CD4-positive, alpha-beta T cell (primary cell): Measurements from ENCODE around the gene GGNBP2. TPM values are rescaled to one million over a fixed set of nuclear protein-coding genes. Genes with fewer than 3 reads are reported as not detected.
"Not testable (repeated sequence)": the region's sequence is repeated elsewhere in the genome, so short reads cannot be mapped to it uniquely, and the experiment has no call there.

Experiments used
- ATAC-seq: fragments of 200-7000 bp; cut with Tn5 transposase; one replicate; pipeline ENCODE4 v1.10.0; 2022; ENCODE audit warnings: mild to moderate bottlenecking; ENCODE audit not compliant: poor library complexity
- CTCF ChIA-PET: fragments of 350-600 bp; sonication (Branson Sonifier 250); formaldehyde crosslinking; loops from one replicate; lab custom pipeline; 2021; ENCODE audit warnings: antibody characterized with exemption, inconsistent platforms; lab: Charles Lee
- POLR2A ChIA-PET: fragments of 350-600 bp; sonication (Branson Sonifier 250); formaldehyde crosslinking; loops from one replicate; lab custom pipeline; 2021; ENCODE audit warnings: antibody characterized with exemption, inconsistent platforms; lab: Charles Lee
- DNase-seq, 14 experiments: peaks; one replicate each; pipeline ENCODE4 v3.0.0-alpha.2; 2013 to 2020; ENCODE audit warnings: mixed read lengths in 2 of 14
- H3K27ac ChIP-seq, 2 donors: one replicate each; pipeline versions ENCODE4 v1.5.1 to v1.7.0; 2013; ENCODE audit warnings: low read length in 2 of 2, low read depth in 1 of 2, mild to moderate bottlenecking in 1 of 2
- H3K27me3 ChIP-seq, 2 experiments: 1 replicate in 1 of 2; 2 replicates in 1 of 2; pipeline versions ENCODE4 v1.6.1 to v1.7.0; 2013; ENCODE audit warnings: low read length in 2 of 2, control low read depth in 1 of 2, mild to moderate bottlenecking in 1 of 2, moderate library complexity in 1 of 2; ENCODE audit not compliant: insufficient read depth in 2 of 2, control insufficient read depth in 1 of 2
- H3K36me3 ChIP-seq: one replicate; pipeline ENCODE4 v1.6.1; 2013; ENCODE audit warnings: low read length, control low read depth; ENCODE audit not compliant: insufficient read depth
- H3K4me1 ChIP-seq: one replicate; pipeline ENCODE4 v1.6.1; 2013; ENCODE audit warnings: low read length, control low read depth; ENCODE audit not compliant: insufficient read depth
- H3K4me3 ChIP-seq: one replicate; pipeline ENCODE4 v1.5.1; 2013; ENCODE audit warnings: mild to moderate bottlenecking, low read length, moderate library complexity
- H3K9me3 ChIP-seq, 2 experiments: 1 replicate in 1 of 2; 2 replicates in 1 of 2; pipeline versions ENCODE4 v1.6.1 to v1.7.0; 2013; ENCODE audit warnings: low read length in 2 of 2, mild to moderate bottlenecking in 2 of 2, control low read depth in 1 of 2, moderate library complexity in 1 of 2; ENCODE audit not compliant: control insufficient read depth in 1 of 2, insufficient read depth in 1 of 2
- H3K27ac Mint-ChIP-seq: one replicate; pipeline ENCODE4 v1.8.0; 2020; ENCODE audit warnings: mixed read lengths
- H3K27me3 Mint-ChIP-seq: one replicate; pipeline ENCODE4 v1.8.0; 2021; ENCODE audit warnings: mixed read lengths
- H3K36me3 Mint-ChIP-seq: one replicate; pipeline ENCODE4 v1.8.0; 2021; ENCODE audit warnings: low read depth, mixed read lengths
- H3K4me1 Mint-ChIP-seq: one replicate; pipeline ENCODE4 v1.8.0; 2021; ENCODE audit warnings: low read depth, mixed read lengths
- H3K4me3 Mint-ChIP-seq: one replicate; pipeline ENCODE4 v1.8.0; 2020; ENCODE audit warnings: mild to moderate bottlenecking, mixed read lengths
- H3K9me3 Mint-ChIP-seq: one replicate; pipeline ENCODE4 v1.8.0; 2020; ENCODE audit warnings: mixed read lengths
- intact Hi-C, 2 experiments: fragments of 100-400 bp; cut with DNase I in 1 of 2; cut with micrococcal nuclease in 1 of 2; formaldehyde crosslinking; loops; one replicate each; pipeline versions ENCODE4 v1.15.1 to v1.9.0; 2023 to 2025; cut with DNase I, micrococcal nuclease
- total RNA-seq, 174 experiments: library from RNA in 2 of 174; stranded (reverse) in 2 of 174; gene quantifications; one replicate each; pipeline ENCODE4 v1.2.3 and lab custom pipeline; 2021 to 2026
- TF ChIP-seq, protein P1 (sequence below): fragments of 200-600 bp; IDR thresholded peaks from one replicate; pipeline ENCODE4 v1.8.0; 2022; ENCODE audit warnings: antibody characterized with exemption, mild to moderate bottlenecking

GGNBP2 gene
- total RNA-seq, 2 experiments from 2014 or later, result 216 to 228 TPM

DNA sequence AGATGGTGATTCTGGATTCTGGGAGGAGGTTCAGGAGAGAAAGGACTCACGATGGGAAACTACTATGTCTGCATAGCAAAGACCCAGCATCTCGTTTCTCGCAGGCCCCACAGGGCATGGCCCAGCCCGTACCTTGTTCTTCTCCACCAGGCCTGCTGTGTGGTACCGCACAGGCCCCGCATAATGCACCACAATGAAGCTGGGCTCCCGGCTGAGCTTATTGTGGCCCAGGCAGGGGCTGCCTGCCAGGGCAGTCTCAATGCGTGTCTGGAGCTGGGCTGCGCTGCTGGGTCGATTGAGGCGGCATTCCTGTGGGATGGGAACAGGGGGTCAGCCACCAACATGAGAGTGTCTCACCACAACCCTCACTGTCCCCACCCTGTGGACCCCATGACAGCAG is 37.9 kb upstream of the GGNBP2 start:
- H3K4me1 ChIP-seq, result no peaks in the 10 kb centered on the region
- ChIA-PET CTCF (no interaction called here), POLR2A (interaction anchor here (1.1 kb wide), 1 partner anchor 39 kb away, joined by 3 read pairs; no protein-coding TSS in a partner anchor)
- no peaks in the 10 kb centered on the region for H3K9me3 ChIP-seq
- H3K27me3 Mint-ChIP-seq, result no peaks in the 10 kb centered on the region
- TF ChIP-seq, protein P1, sequence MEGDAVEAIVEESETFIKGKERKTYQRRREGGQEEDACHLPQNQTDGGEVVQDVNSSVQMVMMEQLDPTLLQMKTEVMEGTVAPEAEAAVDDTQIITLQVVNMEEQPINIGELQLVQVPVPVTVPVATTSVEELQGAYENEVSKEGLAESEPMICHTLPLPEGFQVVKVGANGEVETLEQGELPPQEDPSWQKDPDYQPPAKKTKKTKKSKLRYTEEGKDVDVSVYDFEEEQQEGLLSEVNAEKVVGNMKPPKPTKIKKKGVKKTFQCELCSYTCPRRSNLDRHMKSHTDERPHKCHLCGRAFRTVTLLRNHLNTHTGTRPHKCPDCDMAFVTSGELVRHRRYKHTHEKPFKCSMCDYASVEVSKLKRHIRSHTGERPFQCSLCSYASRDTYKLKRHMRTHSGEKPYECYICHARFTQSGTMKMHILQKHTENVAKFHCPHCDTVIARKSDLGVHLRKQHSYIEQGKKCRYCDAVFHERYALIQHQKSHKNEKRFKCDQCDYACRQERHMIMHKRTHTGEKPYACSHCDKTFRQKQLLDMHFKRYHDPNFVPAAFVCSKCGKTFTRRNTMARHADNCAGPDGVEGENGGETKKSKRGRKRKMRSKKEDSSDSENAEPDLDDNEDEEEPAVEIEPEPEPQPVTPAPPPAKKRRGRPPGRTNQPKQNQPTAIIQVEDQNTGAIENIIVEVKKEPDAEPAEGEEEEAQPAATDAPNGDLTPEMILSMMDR, result no peak
- H3K4me1 Mint-ChIP-seq, result no peaks in the 10 kb centered on the region
- no peak overlapping the region for H3K4me3 ChIP-seq
- H3K36me3 Mint-ChIP-seq, result peaks cover 22% of the 10 kb centered on the region
- H3K4me3 Mint-ChIP-seq, result no peak overlapping the region
- DNase-seq (no peak), ATAC-seq (no peak)
- no peaks in the 10 kb centered on the region for H3K9me3 Mint-ChIP-seq
- intact Hi-C loops, result no loop called here
- H3K27ac ChIP-seq, result no peak overlapping the region
- no peaks in the 10 kb centered on the region for H3K27me3 ChIP-seq
- no peak overlapping the region for H3K27ac Mint-ChIP-seq
- H3K36me3 ChIP-seq, result peaks cover 32% of the 10 kb centered on the region

DNA sequence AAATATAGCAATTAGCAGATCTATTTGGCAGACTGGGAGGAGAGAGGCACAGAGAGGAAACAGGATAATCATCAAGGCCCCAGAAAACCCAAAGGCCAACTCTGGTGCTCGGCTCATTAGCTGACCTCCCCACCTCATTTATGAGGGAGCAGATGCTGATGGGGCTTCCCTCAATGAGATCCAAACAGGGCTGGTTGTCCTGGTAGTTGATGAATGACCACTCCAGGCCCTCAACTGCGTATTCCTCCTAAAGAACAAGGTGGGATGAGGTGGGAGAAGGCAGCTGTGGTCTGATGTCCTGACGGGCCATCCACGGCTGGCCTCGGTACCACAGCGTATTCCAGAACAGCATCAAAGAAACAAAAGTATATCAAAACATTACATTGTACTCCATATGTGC is 37.5 kb upstream of the GGNBP2 start:
- Histone ChIP-seq H3K4me1 (no peaks in the 10 kb centered on the region), H3K27me3 (no peaks in the 10 kb centered on the region), H3K27ac (no peak overlapping the region), H3K36me3 (peaks cover 32% of the 10 kb centered on the region), H3K9me3 (no peaks in the 10 kb centered on the region), H3K4me3 (no peak overlapping the region)
- POLR2A ChIA-PET, result interaction anchor here (1.1 kb wide), 1 partner anchor 39 kb away, joined by 3 read pairs; no protein-coding TSS in a partner anchor
- Mint-ChIP-seq H3K4me1 (no peaks in the 10 kb centered on the region), H3K4me3 (no peak overlapping the region), H3K27me3 (no peaks in the 10 kb centered on the region), H3K36me3 (peaks cover 20% of the 10 kb centered on the region), H3K27ac (no peak overlapping the region), H3K9me3 (no peaks in the 10 kb centered on the region)
- ATAC-seq (no peak), DNase-seq (no peak)
- CTCF ChIA-PET, result no interaction called here
- intact Hi-C loops, result no loop called here
- TF ChIP-seq, protein P1, result no peak

DNA sequence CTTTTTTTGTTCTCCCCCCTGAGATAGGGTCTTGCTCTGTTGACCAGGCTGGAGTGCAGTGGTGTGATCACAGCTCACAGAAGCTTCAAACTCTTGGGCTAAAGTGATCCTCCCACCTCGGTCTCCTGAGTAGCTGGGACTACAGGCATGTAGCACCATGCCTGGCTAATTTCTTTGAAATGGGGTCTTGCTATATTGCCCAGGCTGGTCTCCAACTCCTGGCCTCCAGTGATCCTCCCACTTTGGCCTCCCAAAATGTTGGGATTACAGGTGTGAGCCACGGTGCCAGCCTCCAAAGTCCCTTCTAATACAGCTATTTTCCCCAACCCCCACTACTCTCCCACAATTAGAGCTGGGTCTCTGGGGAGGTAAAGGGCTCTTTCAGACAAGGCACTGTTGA is 36.3 kb upstream of the GGNBP2 start:
- H3K4me3 ChIP-seq, ATAC-seq, CTCF ChIA-PET, H3K27ac ChIP-seq, H3K9me3 ChIP-seq, DNase-seq, H3K27me3 ChIP-seq, H3K4me1 ChIP-seq, intact Hi-C loops, H3K27ac Mint-ChIP-seq, H3K4me3 Mint-ChIP-seq, H3K9me3 Mint-ChIP-seq, H3K27me3 Mint-ChIP-seq, POLR2A ChIA-PET, H3K4me1 Mint-ChIP-seq: not testable (repeated sequence)
- H3K36me3 ChIP-seq, result peaks cover 40% of the 10 kb centered on the region
- H3K36me3 Mint-ChIP-seq, result peaks cover 21% of the 10 kb centered on the region

DNA sequence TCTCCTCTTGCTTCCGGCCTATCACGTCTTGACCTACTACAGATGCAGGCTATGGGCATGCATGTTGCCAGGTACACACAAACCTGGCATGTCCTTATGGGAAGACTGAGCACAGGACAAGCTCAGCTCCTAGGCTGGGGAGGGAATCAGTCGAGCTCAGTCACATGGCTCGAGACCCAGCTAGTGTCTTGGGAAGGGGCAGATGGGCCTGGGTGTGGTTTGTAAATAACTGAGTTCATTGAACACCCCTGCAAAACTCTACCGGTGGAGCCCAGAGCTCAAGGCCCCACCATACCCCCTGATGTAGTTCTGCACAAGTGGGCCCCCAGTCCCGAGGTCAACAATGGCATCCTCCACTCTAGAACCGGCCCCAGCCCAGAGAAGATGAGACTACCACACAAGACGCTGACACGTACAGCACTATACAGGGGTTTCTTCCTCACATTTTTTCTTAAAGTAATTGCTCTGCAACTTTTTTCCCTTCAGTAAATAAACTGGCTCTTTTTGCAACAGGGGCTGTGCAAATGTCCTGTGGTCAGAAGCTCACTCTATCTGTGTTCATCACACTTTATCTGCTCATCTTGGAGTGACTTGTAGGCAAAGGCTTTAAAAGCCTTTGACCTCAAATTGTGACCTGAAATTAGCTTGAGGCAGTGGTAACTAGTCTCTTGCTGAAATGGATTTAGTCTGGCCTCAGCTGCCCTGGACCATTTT is 35.3 kb upstream of the GGNBP2 start:
- Histone ChIP-seq H3K36me3 (peaks cover 35% of the 10 kb centered on the region), H3K4me3 (no peak overlapping the region), H3K27me3 (no peaks in the 10 kb centered on the region), H3K4me1 (no peaks in the 10 kb centered on the region), H3K9me3 (no peaks in the 10 kb centered on the region), H3K27ac (no peak overlapping the region)
- H3K27me3 Mint-ChIP-seq, result no peaks in the 10 kb centered on the region
- no peak overlapping the region for H3K27ac Mint-ChIP-seq
- TF ChIP-seq, protein P1, result no peak
- CTCF ChIA-PET, result no interaction called here
- ATAC-seq (no peak), DNase-seq (no peak)
- intact Hi-C loops, result no loop called here
- H3K36me3 Mint-ChIP-seq, result peaks cover 27% of the 10 kb centered on the region
- H3K4me3 Mint-ChIP-seq, result no peak overlapping the region
- no peaks in the 10 kb centered on the region for H3K9me3 Mint-ChIP-seq
- POLR2A ChIA-PET, result no interaction called here
- H3K4me1 Mint-ChIP-seq, result no peaks in the 10 kb centered on the region
